GM19395 (cell line): ENCODE results near the gene TBXA2R.

Experiments
- ATAC-seq: cut with Tn5 transposase; IDR thresholded peaks from one replicate; pipeline ENCODE4 v1.9.1; 2021; ENCODE audit warnings: mild to moderate bottlenecking, moderate library complexity; ENCODE audit not compliant: unreplicated experiment

The TBXA2R gene

GRCh38 chr19:3607303-3608078 lies 816 bp upstream of the TBXA2R start:
- ATAC-seq = no peak

GRCh38 chr19:3606174-3606689 lies 443 bp downstream of the TBXA2R start:
- ATAC-seq = no peak

- ATAC-seq = no peak
These were observed 905 bp downstream of the TBXA2R start for GRCh38 chr19:3605770-3606169.

GRCh38 chr19:3605361-3605760 lies 1.3 kb downstream of the TBXA2R start:
- no peak for ATAC-seq

- ATAC-seq = no peak
These were observed 1.7 kb downstream of the TBXA2R start for GRCh38 chr19:3604987-3605343.

GRCh38 chr19:3604227-3604986 lies 2.3 kb downstream of the TBXA2R start:
- ATAC-seq = no peak

- ATAC-seq = no peak
These were observed 3.4 kb downstream of the TBXA2R start for GRCh38 chr19:3603121-3603811.

- ATAC-seq = no peak
These were observed 5.7 kb downstream of the TBXA2R start for GRCh38 chr19:3601021-3601420.

GRCh38 chr19:3599776-3600187 lies 6.9 kb downstream of the TBXA2R start:
- no peak for ATAC-seq

GRCh38 chr19:3595521-3596061 lies 11.1 kb downstream of the TBXA2R start:
- ATAC-seq = no peak

GRCh38 chr19:3593156-3593555 lies 13.5 kb downstream of the TBXA2R start:
- no peak for ATAC-seq

GRCh38 chr19:3591876-3592613 lies 14.6 kb downstream of the TBXA2R start:
- ATAC-seq = no peak

- no peak for ATAC-seq
These were observed 15.6 kb downstream of the TBXA2R start for GRCh38 chr19:3590991-3591659.

- no peak for ATAC-seq
These were observed 16.7 kb downstream of the TBXA2R start for GRCh38 chr19:3589949-3590348.

GRCh38 chr19:3589439-3589838 lies 17.2 kb downstream of the TBXA2R start:
- no peak for ATAC-seq

- ATAC-seq = no peak
These were observed 19.8 kb downstream of the TBXA2R start for GRCh38 chr19:3586707-3587346.

GRCh38 chr19:3586127-3586626 lies 20.5 kb downstream of the TBXA2R start:
- ATAC-seq = no peak

- no peak for ATAC-seq
These were observed 21.2 kb downstream of the TBXA2R start, which contains the start of gene GIPC3 for GRCh38 chr19:3585301-3586126. TSS of gene GIPC3 (plus strand) at chr19:3585478. CDS start at chr19:3585598, 120 bp downstream.
